AG09309 (cell line): Measurements from ENCODE around the gene DRC3.

ENCODE experiments used
- DNase-seq: peaks from one replicate; pipeline ENCODE4 v3.0.0-alpha.2; 2010; ENCODE audit warnings: low read depth
- H3K4me3 ChIP-seq: 2 replicates; pipeline ENCODE4 v1.5.1; 2011; ENCODE audit warnings: mild to moderate bottlenecking, low read depth, low read length, moderate library complexity; ENCODE audit not compliant: control insufficient read depth
- TF ChIP-seq, protein P1 (sequence below): IDR thresholded peaks from 2 replicates; pipeline ENCODE4 v1.5.1; 2011; ENCODE audit warnings: mild to moderate bottlenecking, low read depth, low read length, inconsistent platforms; ENCODE audit not compliant: insufficient read depth, control insufficient read depth; ENCODE audit errors: missing control alignments

Gene DRC3

GRCh38 chr17:17946093-17946492 is 26.6 kb upstream of the DRC3 start:
- DNase-seq = no peak
- no peak overlapping the region for H3K4me3 ChIP-seq
- TF ChIP-seq, protein P1, sequence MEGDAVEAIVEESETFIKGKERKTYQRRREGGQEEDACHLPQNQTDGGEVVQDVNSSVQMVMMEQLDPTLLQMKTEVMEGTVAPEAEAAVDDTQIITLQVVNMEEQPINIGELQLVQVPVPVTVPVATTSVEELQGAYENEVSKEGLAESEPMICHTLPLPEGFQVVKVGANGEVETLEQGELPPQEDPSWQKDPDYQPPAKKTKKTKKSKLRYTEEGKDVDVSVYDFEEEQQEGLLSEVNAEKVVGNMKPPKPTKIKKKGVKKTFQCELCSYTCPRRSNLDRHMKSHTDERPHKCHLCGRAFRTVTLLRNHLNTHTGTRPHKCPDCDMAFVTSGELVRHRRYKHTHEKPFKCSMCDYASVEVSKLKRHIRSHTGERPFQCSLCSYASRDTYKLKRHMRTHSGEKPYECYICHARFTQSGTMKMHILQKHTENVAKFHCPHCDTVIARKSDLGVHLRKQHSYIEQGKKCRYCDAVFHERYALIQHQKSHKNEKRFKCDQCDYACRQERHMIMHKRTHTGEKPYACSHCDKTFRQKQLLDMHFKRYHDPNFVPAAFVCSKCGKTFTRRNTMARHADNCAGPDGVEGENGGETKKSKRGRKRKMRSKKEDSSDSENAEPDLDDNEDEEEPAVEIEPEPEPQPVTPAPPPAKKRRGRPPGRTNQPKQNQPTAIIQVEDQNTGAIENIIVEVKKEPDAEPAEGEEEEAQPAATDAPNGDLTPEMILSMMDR = no peak

DNA sequence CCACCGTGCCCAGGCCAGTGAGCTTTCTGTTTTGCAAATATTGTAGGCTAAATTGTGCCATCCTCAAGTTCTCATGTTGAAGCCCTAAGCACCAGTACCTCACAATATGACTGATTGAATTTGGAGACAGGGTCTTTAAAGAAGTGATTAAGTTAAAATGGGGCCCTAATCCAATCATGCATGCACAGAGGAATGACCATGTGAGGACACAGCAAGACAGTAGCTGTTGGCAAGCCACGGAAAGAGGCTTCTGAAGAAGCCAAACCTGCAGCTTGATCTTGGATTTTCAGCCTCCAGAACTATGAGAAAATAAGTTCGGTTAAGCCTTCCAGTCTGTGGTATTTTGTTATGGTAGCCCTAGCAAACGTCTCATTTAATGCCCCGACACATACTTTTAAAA is 25.4 kb upstream of the DRC3 start:
- no peak overlapping the region for H3K4me3 ChIP-seq
- TF ChIP-seq, protein P1 = no peak
- no peak for DNase-seq

DNA sequence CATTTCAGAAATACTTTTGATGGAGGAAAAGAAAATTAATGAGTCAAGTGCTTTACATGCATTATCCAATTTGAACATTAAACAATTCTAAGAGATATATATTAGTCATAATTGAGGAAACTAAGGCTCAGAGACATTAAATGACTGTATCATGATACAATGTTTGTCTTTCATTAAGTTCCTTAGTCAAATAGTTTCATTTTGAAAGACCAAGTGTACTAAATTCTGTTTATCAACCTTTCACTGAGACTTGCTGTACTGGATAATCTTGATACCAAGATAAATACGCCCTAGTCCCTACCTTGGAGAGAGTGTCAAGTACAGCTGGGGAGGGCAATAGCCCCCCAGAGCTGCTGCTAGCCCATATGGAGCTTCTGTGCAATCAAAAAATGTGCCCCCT is 24.7 kb upstream of the DRC3 start:
- TF ChIP-seq, protein P1 = no peak
- H3K4me3 ChIP-seq = no peak overlapping the region
- no peak for DNase-seq

DNA sequence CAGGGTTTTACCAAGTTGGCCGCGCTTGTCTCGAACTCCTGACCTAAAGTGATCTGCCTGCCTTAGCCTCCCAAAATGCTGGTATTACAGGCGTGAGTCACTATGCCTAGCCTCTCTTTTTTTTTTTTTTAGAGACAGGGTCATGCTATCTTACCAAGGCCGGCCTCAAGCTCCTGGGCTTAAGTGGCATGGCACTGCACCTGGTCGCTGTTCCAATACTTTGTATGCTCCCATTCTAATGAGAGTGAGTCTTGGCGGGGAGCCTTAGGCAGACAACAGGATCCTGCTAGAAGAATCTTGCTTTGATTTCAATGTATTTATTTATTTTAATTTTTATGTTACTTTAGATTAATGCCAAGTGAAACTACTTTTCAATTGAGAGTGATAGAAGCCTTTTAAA is 22.3 kb upstream of the DRC3 start:
- H3K4me3 ChIP-seq = no peak overlapping the region
- DNase-seq = no peak
- TF ChIP-seq, protein P1 = no peak

- TF ChIP-seq, protein P1 = no peak
- no peak overlapping the region for H3K4me3 ChIP-seq
- no peak for DNase-seq
Measured at GRCh38 chr17:17950806-17951205, 21.9 kb upstream of the DRC3 start.

- TF ChIP-seq, protein P1 = no peak
- no peak for DNase-seq
- H3K4me3 ChIP-seq = no peak overlapping the region
Measured at GRCh38 chr17:17951524-17951923, 21.1 kb upstream of the DRC3 start.

DNA sequence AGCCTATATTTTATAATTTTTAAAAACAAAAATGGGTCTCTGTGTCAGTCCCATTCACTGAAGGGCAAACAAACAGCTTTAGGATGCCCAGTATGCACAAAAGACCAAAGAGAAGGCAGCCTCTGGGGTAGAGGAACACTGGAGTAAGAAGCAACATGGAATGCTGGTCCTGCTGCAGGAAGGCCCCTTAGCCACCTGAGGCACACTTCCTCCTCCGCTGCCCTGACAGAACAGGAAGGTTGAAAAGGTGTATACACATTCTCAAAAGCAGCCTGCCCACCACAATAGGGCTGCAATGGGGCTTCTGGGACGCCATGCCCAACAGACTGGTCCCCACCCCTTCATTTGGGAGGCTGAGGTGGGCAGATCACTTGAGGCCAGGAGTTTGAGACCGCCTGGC is 20.0 kb upstream of the DRC3 start:
- TF ChIP-seq, protein P1 = no peak
- no peak overlapping the region for H3K4me3 ChIP-seq
- DNase-seq = no peak
